ENCODE measurements around the gene AP3B1.

Gene AP3B1

DNA sequence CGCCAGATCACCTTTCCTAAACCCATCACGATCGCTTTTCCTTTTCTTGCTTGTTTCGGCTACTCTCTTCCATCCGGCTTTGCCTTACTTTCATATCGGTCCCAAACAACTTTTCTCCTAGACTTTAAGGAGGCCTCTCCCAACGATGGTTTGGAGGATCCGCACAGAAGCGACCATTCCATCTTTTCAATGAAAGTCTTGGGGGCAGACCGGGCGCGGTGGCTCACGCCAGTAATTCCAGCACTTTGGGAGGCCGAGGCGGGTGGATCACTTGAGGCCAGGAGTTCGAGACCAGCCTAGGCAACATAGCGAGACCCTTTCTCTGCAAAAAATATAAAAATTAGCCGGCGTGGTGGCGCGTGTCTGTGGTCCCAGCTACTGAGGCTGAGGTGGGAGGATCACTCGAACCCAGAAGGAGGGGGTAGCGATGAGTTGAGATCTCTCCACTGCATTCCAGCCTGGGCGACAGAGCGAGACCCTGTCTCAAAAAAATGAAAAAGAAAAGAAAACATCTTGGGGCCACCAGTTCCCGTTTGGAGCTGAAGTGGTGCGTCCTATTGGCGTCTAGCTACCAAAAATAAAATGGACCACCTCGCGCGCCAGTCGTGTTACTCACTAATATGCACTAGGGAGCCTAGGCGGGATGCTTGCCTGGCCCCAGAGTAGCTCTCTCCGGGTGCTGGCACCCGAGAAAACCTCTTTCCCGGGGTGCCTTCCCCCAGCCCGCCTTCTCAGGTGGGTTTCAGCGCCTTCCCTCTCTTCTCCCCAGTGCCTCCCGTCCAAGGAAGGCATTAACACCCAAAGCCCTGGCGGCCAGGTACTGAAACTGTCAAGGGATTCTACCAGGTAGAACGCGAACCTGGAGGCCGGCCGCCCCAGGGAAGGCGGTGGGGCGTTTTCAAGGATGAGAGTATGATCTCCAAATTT lies 800 bp upstream of the AP3B1 start:
- no peaks in the 10 kb centered on the region for H4K20me1 ChIP-seq (ENCODE audit: insufficient read depth, low read length)
- peak overlapping the region; percentile 100 for H3K4me2 ChIP-seq (ENCODE audit: low read length)
- H3K36me3 ChIP-seq (replicated peaks; ENCODE audit: low read depth, low read length): no peaks in the 10 kb centered on the region
- H3K4me1 ChIP-seq (ENCODE audit: low read length): peaks cover 5% of the 10 kb centered on the region; the same call in 1 of the 2 replicates
- no peak for TF ChIP-seq EZH2phosphoT487 (IDR thresholded peaks at IDR 0.05; ENCODE audit: low read depth)
- TF ChIP-seq, protein P1, sequence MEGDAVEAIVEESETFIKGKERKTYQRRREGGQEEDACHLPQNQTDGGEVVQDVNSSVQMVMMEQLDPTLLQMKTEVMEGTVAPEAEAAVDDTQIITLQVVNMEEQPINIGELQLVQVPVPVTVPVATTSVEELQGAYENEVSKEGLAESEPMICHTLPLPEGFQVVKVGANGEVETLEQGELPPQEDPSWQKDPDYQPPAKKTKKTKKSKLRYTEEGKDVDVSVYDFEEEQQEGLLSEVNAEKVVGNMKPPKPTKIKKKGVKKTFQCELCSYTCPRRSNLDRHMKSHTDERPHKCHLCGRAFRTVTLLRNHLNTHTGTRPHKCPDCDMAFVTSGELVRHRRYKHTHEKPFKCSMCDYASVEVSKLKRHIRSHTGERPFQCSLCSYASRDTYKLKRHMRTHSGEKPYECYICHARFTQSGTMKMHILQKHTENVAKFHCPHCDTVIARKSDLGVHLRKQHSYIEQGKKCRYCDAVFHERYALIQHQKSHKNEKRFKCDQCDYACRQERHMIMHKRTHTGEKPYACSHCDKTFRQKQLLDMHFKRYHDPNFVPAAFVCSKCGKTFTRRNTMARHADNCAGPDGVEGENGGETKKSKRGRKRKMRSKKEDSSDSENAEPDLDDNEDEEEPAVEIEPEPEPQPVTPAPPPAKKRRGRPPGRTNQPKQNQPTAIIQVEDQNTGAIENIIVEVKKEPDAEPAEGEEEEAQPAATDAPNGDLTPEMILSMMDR (IDR thresholded peaks at IDR 0.05; ENCODE audit: low read depth, low read length): 0 out of 2 replicates have a peak, but pooled peaks have one; percentile 20
- H3K27me3 ChIP-seq (ENCODE audit: low read depth, low read length): no peaks in the 10 kb centered on the region; the same call in 1 of the 2 replicates
- peak overlapping the region; percentile 90 for H2AFZ ChIP-seq (ENCODE audit: low read depth, low read length)
- H3K27ac ChIP-seq (ENCODE audit: low read length): peak overlapping the region; percentile 25
- peaks cover 20% of the 10 kb centered on the region for H3K79me2 ChIP-seq (ENCODE audit: low read length)
- peak overlapping the region; percentile 97 for H3K4me3 ChIP-seq (ENCODE audit: low read length)
- H3K9ac ChIP-seq (ENCODE audit: low read length): peak overlapping the region; percentile 65
- H3K9me3 ChIP-seq (ENCODE audit: insufficient read depth, low read length): no peaks in the 10 kb centered on the region

DNA sequence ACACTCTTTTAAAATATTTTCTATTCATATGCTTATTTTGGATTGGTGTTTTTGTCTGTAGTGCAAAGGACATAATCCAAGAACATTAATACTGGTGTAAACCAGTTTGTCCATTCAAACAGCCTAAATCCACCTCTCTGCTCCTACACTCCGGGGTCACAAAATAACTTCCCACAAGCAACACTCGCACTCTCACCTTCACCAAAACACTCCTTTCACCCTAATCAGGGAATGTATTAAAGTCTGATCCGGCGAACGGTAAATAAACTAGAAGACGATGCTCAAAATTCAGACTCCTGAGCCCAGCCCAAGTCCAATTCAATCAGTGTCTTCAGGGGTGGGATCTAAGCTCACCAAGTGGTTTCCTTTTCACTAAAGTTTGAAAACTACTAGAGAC lies 649 bp downstream of the AP3B1 start:
- H3K4me2 ChIP-seq (ENCODE audit: low read length): peak overlapping the region; percentile 71
- H2AFZ ChIP-seq (ENCODE audit: low read depth, low read length): peak overlapping the region; percentile 97
- H3K4me1 ChIP-seq (ENCODE audit: low read length): peaks cover 5% of the 10 kb centered on the region; the same call in 1 of the 2 replicates
- no peaks in the 10 kb centered on the region; the same call in 1 of the 2 replicates for H3K27me3 ChIP-seq (ENCODE audit: low read depth, low read length)
- H3K27ac ChIP-seq (ENCODE audit: low read length): peak overlapping the region; percentile 65; the same call in 1 of the 2 replicates
- H3K9me3 ChIP-seq (ENCODE audit: insufficient read depth, low read length): no peaks in the 10 kb centered on the region
- H3K36me3 ChIP-seq (replicated peaks; ENCODE audit: low read depth, low read length): no peaks in the 10 kb centered on the region
- peaks cover 28% of the 10 kb centered on the region for H3K79me2 ChIP-seq (ENCODE audit: low read length)
- H4K20me1 ChIP-seq (ENCODE audit: insufficient read depth, low read length): no peaks in the 10 kb centered on the region
- peak overlapping the region; percentile 97 for H3K4me3 ChIP-seq (ENCODE audit: low read length)
- no peak for TF ChIP-seq EZH2phosphoT487 (IDR thresholded peaks at IDR 0.05; ENCODE audit: low read depth)
- TF ChIP-seq, protein P1 (IDR thresholded peaks at IDR 0.05; ENCODE audit: low read depth, low read length): no peak
- H3K9ac ChIP-seq (ENCODE audit: low read length): peak overlapping the region; percentile 95

DNA sequence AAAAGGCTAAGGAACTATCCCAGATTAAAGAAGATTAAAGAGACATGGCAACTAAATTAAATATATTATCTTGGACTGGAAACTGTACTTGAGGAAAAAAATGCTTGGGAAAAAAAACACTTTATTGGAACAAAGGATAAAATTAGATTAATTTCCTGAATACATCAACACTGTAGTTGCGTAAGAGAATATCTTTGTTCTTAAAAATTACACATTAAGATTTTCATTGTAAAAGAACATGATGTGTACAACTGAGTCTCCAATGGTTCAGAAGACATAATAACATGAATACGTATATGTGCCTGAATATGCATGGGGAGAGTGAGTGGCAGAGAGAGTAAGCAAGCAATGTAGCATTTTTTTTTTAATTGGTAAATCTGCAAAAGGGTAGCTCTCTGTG lies 2.8 kb downstream of the AP3B1 start:
- H2AFZ ChIP-seq (ENCODE audit: low read depth, low read length): no peak overlapping the region
- no peaks in the 10 kb centered on the region; the same call in 1 of the 2 replicates for H4K20me1 ChIP-seq (ENCODE audit: insufficient read depth, low read length)
- no peak overlapping the region for H3K27ac ChIP-seq (ENCODE audit: low read length)
- no peaks in the 10 kb centered on the region for H3K36me3 ChIP-seq (replicated peaks; ENCODE audit: low read depth, low read length)
- peaks cover 5% of the 10 kb centered on the region; the same call in 1 of the 2 replicates for H3K4me1 ChIP-seq (ENCODE audit: low read length)
- H3K4me2 ChIP-seq (ENCODE audit: low read length): no peak overlapping the region
- H3K4me3 ChIP-seq (ENCODE audit: low read length): no peak overlapping the region
- TF ChIP-seq, protein P1 (IDR thresholded peaks at IDR 0.05; ENCODE audit: low read depth, low read length): no peak
- TF ChIP-seq EZH2phosphoT487 (IDR thresholded peaks at IDR 0.05; ENCODE audit: low read depth): no peak
- H3K79me2 ChIP-seq (ENCODE audit: low read length): peaks cover 37% of the 10 kb centered on the region
- H3K9me3 ChIP-seq (ENCODE audit: insufficient read depth, low read length): no peaks in the 10 kb centered on the region
- H3K9ac ChIP-seq (ENCODE audit: low read length): no peak overlapping the region
- H3K27me3 ChIP-seq (ENCODE audit: low read depth, low read length): no peaks in the 10 kb centered on the region; the same call in 1 of the 2 replicates

DNA sequence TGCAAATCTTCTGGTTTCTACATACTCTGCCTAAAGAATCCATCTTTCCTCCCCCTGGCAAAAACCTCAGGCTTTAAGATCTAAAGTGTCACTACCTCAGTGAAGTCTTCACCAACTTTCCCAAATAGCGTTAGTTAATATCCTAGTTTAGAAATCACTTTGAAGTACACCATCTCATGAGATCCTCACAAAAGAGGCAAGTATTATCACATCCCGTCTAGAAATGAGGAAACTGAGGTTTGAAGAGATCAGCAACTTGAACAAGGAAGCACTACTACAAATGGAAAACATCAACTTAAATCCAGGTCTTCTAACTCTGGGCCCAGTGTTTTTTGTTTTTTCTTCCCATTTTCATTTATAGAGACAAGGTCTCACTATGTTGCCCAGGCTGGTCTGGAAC lies 4.6 kb downstream of the AP3B1 start:
- Histone ChIP-seq H3K79me2 (ENCODE audit: low read length) (peaks cover 37% of the 10 kb centered on the region), H3K27ac (ENCODE audit: low read length) (no peak overlapping the region), H3K4me2 (ENCODE audit: low read length) (no peak overlapping the region), H3K9ac (ENCODE audit: low read length) (no peak overlapping the region), H3K27me3 (ENCODE audit: low read depth, low read length) (no peaks in the 10 kb centered on the region), H2AFZ (ENCODE audit: low read depth, low read length) (no peak overlapping the region), H3K4me1 (ENCODE audit: low read length) (peaks cover 5% of the 10 kb centered on the region; the same call in 1 of the 2 replicates), H4K20me1 (ENCODE audit: insufficient read depth, low read length) (no peaks in the 10 kb centered on the region; the same call in 1 of the 2 replicates), H3K4me3 (ENCODE audit: low read length) (no peak overlapping the region), H3K36me3 (replicated peaks; ENCODE audit: low read depth, low read length) (no peaks in the 10 kb centered on the region), H3K9me3 (ENCODE audit: insufficient read depth, low read length) (no peaks in the 10 kb centered on the region)
- TF ChIP-seq EZH2phosphoT487 (IDR thresholded peaks at IDR 0.05; ENCODE audit: low read depth): no peak
- TF ChIP-seq, protein P1 (IDR thresholded peaks at IDR 0.05; ENCODE audit: low read depth, low read length): no peak

Measured in OCI-LY3 (cell line).